Activated CD4-positive, CD25-positive, alpha-beta regulatory T cell (primary cell): ENCODE results near the gene KIAA1671.
"Not testable (repeated sequence)": the region's sequence is repeated elsewhere in the genome, so short reads cannot be mapped to it uniquely, and the experiment has no call there.

ENCODE experiments used
- DNase-seq, 4 experiments: peaks; one replicate each; lab custom pipeline; 2025; lab: John Stamatoyannopoulos, UW

KIAA1671 gene

DNA sequence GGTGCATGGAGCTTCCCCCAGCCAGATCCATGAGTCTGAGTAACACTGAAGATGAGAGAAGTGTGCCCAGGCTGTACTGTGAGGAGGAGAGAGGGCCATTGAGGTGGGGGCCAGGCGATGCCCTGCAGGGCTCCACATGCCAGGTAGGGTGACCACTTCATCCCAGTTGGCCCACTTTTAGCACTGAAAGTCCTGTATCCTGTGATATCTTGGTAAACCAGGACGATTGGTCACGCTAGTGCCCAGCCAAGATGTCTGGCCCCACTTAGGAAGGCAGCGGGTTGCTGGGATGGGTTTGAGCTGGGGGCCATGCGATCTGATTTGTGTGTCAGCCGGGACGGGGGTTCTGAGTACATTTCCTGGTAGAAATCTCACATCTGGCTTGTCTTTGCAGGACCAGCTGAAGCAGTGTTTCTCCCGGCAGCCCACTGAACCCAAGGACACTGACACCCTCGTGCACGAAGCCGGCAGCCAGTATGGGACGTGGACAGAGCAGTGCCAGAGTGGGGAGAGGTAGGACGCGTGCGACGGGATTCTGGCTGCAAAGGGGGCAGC is 218.0 kb downstream of the KIAA1671 start:
- DNase-seq = no peak

DNA sequence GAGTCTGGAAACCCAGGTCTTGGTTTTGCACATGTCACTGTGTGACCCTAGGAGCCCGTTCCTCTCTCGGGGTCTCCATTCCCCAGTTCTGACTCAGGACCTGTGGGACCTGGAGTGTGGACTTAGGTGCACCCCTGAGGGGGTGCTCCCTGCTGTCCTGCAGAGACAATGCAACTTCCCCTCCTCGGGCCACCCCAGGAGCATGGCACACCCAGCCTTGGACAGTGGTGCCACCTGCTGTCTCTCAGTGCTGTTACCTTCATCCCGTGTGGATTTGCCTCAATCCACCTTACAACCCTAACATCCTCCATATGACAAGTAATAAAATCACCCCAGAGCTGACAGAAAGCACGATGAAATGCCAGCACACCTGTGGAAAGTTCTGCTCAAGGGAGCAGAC is 219.6 kb downstream of the KIAA1671 start:
- no peak for DNase-seq

DNA sequence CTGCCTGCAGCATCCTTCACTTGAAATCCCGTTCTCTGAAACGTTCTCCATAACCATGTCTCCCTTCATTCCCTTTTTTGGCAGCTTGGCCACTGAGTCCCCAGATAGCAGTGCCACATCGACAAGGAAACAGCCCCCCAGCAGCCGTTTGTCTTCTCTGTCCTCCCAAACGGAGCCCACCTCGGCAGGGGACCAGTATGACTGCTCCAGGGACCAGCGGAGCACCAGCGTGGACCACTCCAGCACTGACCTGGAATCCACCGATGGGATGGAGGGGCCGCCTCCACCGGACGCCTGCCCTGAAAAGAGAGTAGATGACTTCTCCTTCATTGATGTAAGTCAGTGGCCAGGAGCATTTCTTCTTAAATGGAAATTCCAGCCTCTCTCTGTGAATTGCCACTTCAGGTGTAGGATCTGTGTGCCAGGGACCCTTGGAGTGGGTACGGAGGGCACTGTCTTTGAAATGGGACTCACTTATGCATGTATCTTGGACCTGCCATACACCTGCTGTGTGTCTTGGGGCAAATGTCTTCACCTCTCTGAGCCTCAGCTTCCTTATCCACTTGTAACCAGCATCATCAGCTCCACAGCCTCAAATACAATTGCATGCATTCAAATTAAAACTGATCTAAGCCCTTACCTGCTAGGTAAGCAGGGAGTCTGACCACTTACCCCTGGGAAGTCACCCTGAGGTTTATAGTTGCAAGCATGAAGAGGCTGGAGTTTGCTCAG is 221.8 kb downstream of the KIAA1671 start:
- no peak for DNase-seq

DNA sequence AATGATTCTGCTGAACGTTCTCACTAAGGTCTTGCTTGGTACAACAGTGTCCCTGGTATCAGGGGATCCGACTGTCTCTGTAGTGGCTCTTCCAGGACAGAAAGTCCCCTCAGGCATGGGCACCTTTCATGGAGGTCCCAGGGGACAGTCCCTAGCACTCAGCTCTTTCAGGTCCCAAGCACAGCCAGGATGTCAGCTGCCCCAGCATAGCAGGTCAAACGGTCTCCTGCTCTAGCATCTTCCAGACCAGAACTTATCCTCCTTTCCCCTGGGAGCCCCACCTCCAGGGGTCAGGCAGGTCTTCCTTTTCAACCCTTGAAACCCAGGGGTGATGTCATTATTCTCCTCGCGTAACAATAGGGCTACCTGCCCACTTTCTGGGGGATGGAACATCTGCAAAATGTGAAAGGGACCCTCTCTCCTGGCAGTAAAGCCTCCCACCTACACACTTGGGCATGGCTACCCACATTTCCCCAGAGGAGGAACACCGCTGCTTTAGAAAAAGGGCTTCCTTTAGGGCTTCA is 222.4 kb downstream of the KIAA1671 start:
- no peak for DNase-seq

DNA sequence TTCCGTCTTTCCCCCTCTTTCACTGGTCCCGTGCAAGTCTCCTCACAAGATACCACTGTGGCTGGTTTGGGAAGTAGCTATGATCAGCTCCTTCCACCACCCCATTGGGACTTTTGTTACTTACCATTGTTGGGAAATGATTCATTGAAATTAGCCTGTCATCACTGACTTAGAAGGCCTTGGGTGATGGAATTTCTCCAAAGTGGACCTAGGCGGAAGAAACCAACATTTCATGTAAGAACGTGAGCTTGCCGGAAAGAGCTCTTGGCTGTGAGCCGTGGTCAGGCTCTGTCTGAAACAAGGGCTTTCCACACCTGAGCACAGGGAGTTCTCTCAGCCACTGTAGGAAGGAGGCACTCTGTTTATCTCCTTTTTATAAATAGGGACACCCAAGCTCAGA is 223.7 kb downstream of the KIAA1671 start:
- no peak for DNase-seq

DNA sequence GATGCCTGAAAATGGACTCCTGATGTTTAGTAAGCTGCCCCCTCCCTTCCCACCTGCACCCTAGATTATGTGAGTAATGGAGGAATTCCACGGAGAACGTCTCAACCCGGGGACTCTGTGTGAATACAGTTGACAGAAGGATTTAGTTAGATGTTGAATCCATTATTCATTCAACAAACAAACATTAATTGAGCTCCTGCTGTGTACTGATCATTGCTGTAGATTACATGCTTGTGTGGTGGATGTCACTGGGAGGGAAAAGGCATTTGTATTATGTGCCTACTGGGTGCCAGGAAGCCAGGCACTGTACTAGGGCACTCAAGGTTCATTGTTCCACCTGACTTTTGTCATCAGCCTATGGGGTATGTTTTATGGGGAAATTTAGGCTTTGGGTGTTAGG is 224.3 kb downstream of the KIAA1671 start:
- DNase-seq = no peak

DNA sequence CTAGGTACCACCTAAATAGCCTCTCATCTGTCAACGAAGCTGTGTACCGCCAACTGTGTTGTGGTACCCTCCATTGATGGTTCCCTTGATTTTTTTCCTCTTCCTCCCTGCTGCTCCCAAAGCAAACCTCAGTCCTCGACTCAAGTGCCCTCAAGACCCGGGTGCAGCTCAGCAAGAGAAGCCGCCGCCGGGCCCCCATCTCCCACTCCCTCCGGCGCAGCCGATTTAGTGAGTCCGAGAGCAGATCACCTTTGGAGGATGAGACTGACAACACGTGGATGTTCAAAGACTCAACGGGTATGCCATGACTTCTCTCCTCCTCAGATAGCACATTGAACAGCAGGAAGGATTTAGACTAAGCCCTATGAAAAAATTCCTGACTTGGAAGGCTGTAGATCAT is 224.7 kb downstream of the KIAA1671 start:
- no peak for DNase-seq

DNA sequence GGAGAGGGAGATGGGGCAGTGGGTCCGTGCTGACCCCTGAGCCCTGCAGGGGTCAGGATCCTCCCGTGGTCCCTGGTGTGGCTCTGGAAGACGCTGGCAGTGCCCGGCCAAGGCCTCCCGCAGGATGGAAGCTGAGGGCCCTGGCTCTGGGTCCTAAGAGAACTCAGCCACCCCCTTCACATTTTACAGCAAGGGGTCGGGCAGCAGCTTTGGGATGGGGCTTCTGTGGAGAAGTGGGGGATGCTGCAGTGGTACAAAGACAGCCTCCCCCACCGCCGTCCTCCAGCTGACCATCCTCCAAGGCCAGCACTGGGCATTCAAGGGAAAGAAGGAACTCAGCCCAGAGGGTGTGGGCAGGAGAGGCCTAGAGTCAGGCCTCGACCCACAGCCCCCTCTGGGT is 225.4 kb downstream of the KIAA1671 start:
- DNase-seq = no peak

DNA sequence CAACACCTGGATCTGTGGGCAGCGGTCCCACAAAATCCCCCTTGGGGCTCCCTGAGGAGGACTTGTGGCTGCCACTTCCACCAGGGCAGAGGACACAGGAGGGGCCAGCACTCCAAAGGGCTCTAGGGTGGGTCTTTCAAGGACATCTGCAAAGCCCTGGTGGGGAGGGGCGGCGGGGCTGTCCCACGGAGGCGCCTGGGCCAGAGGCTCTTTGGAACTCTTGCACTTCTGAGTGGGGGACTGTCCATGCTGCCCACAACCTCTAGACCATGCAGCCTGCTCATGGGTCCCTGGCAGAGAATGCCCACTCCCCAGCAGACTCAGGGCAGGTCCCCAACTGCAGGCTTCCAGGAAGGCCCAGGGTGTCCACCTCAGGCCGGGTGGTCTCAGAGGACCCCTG is 225.8 kb downstream of the KIAA1671 start:
- not testable (repeated sequence) for DNase-seq

DNA sequence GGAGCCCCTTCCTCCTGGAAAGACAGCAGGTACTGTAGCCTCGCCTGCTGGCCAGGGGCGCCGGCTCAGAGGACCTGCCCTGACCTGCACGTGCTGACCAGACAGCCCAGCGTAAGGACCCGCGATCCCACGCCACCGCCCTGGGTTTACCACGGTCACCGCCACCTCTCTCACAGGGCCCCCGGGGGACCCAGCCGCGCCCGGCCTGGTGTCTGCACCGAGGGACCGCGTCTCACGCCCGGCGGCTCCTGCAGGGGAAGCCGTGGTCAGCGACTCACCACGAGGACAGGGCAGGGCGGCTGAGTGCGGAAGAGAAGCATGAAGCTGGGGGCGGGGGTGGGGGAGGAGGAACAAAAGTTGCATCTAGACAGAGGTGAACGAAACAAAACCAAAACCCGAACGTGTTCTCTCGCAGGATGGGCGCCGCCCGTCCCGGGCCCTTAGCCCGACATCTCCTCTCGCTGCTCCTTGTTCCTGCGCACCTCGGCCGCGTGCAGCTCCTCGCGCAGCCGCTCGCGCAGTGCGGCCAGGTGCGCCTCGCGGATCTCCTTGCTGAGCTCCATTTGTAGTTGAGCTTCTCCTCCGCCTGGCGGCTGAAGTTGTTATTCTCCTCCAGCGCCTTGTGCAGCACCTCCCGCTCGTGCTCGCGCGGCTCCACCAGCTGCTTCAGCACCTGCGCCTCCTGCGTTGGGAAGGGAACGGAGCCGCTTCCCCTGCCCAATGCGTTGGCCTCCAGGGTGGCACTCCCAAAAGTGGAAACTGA is 226.5 kb downstream of the KIAA1671 start:
- not testable (repeated sequence) for DNase-seq

DNA sequence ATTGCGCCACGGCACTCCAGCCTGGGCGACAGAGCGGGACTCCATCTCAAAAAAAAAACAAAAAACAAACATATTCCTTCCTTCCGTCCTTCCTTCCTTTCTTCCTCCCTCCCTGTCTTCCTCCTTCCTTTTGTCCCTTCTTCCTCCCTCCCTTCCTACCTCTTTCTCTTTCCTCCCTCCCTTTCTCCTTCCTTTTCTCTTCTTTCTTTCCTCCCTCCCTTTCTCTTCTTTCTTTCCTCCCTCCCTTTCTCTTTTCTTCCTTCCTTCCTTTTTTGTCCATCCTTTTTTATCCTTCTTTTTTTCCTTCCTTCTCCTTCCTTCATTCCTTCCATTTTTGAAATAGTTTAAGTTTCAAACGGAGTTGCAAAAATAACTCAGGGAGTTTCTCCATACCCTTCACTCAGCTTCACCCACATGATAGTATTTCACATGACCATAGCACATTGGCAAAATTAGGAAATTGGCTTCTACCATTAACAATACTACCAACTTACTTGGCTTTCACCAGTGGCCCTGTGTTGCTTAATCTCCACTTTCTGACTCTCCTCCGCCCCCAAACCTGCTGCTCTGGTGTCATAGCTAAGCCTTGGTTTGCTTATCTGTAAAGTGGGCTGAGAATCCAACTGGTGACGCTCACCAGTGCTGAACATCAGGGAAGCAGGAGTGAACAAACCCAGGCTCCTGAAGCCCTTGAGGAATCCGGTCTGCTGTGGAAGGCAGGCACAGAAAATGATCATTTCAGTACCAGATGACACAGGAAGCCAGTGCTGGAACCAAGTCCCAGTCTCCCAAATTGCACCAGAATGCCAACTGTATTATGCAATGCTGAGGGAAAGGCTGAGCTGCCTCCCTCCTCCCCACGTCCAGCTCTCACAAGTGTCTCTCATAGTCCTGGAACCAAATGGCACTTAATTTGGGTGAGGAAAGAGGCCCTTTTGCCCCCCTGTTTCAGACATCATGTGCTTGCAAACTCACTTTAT is 229.9 kb downstream of the KIAA1671 start:
- DNase-seq = no peak

DNA sequence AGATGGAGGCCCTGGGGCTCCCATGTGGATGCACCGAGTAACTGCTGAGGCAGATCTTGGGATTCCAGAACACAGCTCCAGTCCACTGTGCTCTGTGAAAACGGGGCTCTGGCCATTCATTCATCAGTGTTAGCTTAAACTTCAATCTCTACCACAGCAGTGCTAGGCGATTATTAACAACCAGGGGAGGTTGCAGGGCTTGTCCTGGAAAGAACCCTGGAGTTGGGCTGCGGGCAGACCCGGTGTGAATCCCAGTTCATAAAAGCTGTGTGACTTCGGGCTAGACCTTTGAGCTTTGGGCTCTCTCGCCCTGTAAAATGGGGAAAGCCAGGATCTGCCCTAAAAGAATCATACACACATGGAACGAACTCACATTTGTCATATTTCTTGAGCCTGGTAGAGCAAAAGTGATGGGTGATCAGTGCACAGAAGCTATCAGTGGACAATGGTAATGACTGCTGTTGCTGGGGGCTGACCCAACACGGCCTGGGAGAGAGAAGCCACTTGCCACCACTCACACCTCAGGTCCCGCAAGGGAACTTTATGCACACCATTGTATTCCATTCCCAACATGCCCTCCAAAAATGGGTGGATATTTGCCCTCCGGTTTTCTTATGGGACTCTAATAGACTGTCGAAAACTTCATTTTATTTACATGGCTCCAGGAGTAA is 231.6 kb downstream of the KIAA1671 start:
- no peak for DNase-seq

DNA sequence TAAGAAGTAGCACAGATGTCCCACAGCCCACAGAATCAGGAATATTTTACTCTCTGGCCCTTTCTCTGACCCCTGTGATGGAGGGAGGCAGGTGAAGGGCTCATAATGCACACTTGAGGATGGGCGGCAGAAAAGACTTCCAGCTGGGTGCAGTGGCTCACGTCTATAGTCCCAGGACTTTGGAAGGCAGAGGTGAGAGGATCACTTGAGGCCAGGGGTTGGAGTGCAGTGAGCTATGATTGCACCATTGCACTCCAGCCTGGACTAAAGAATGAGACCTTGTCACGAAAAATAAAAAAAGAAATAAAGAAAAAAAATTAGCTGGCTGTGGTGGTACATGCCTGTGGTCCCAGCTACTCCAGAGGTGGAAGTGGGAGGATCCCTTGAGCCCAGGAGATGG is 233.6 kb downstream of the KIAA1671 start:
- no peak for DNase-seq

DNA sequence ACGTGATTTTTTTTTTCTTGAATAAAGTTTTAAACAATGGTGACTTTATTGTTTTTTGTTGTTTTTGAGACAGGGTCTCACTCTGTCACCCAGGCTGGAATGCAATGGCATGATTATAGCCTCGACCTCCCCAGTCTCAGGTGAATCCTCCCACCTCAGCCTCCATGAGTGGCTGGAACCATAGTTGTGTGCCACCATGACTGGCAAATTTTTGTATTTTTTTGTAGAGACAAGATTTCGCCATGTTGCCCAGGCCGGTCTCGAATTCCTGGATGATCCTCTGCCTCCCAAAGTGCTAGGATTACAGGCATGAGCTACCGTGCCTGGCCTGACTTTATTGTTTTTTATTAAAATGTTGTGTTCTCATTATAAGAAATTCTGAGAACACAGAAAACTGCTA is 235.0 kb downstream of the KIAA1671 start:
- no peak for DNase-seq

DNA sequence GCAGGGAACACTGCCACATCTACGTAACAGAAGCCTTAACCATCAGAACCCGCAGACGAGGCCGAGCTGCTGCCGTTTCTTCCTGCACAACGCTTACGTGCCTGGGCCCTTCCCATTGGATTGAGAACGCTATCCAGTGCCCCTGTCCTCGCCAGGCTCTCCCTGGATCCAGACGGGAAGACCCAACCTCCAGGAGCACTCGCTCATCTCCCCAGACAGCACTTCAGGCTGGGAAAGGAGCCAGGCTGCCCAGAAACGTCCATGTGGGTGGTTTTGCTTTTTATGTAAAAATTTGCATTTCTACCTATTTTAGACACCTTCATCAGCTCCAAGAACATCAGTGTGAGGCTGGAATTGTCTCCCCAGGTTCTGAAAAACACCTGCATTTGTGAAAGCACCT is 239.9 kb downstream of the KIAA1671 start:
- no peak for DNase-seq

DNA sequence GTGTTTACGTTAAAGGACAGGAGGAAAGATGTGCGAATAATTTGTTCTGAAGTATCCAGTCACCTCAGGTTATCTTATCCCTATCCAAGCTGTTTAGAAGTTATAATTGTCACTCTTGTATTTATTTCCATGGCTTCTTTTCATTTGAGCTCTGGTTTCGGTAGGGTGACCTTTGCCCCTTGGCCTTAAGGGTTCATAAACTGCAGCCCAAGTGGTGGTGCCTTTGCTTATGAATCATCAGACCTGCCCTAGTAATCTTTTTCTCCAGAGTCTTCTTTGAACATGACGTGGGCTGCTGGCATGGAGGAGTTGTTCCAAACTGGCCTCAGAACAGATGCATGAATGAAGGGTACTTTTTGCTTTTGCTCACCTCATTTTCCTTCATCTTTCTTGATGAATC is 240.6 kb downstream of the KIAA1671 start:
- DNase-seq = no peak

DNA sequence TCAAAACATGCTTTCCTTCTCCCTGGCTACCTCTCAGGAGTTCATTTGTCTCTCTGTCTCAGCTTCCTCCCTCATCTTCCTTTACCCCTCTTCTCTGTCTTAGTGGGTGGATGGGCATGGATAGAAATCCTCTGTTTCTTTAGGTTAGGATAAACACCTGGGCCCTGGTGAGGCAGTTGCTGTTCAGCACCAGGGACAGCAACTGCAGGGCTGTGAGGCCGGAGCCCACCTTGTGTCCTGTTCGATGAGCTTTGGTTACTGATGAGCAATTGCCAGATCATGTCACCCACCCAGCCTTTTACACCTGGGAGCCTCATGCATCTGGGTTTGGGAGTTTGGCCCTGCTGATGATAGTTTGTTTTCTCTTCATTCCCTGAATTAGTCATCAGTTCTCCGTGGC is 241.0 kb downstream of the KIAA1671 start:
- no peak for DNase-seq

DNA sequence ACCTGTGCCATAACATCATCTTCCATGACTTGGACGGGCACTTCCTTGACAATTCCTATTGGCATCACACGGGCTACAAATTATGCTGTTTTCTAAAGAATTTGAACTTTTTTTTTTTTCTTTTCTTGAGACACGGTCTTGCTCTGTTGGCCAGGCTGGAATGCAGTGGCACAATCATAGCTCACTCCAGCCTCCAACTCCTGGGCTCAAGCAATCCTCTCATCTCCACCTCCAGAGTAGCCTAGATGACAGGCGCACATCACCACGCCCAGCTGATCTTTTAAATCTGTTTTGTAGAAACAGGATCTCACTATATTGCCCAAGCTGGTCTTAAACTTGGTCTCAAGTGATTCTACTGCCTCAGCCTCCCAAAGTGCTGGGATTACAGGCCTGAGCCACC is 243.8 kb downstream of the KIAA1671 start:
- DNase-seq = no peak

DNA sequence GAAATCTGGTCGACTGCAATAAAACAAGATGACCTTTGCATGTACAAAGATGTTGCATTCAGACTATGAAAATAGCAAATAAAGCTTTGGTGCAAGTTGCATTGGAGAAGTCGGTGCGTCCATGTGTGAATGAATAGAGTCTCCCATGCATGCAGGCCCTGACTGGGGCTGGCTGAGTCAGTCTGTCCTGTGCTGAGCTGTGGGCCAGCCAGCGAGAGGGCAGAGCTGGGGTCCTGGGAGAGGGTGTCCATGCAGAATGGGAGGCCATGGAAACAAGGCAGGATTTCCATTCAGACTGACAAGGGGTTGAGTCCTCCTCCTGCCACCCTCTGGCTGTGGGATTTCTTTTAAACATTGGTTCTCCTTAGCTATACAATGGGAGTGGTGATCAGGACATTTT is 244.8 kb downstream of the KIAA1671 start:
- no peak for DNase-seq

DNA sequence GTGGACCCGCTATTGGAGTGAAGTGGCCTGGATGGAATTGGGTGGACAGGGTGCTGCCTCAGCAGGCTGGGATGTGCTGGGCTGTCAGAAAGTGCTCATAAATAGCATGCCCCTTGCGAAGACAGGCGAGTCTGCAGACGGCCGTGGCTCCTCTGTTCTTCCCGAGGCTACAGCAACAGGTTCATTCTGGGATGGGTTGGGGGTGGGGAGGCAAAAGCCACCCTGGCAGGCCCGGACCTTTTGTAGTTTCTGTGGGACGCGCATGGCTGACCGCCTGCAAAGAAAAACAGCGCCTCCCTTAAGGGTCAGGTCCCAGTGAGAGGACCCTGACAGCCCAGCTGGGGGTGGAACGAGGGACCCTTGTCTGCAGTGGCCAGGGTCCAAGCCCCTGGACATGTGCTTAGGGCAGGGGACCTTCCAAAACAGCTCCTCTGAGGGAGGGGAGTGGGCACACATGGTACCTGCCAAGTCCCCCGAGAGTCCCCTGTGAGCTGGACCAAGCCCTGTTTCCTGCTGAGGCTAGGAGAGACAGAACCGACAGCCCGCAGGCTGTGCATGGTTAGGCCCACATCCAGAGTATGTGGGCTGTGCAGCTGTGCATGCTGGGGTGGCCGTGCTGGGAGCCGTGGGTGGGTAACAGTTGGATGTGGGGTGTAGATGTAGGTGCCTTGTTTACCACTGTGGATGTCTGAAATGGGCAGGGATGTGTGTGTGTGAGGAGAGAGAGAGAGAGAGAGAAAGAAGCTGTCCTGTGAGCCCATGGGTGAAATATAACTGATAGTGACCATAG is 247.4 kb downstream of the KIAA1671 start, which contains the start of gene CRYBB3:
TSS of gene CRYBB3 (plus strand) at position 128 of the 790 bp plus-strand sequence. CDS start 1,539 bp downstream, outside the sequence.
- DNase-seq = no peak
